C4-2B (cell line): ENCODE results near the gene CRYGB.
"Not testable (repeated sequence)": the region's sequence is repeated elsewhere in the genome, so short reads cannot be mapped to it uniquely, and the experiment has no call there.

Source experiments
- H3K27ac ChIP-seq: fragments of 450-650 bp; 2 replicates; pipeline ENCODE4 v1.5.1; 2017
- ZFX ChIP-seq: fragments of 450-650 bp; IDR thresholded peaks from 2 replicates; pipeline ENCODE4 v1.6.1; 2017
- TF ChIP-seq, protein P1 (sequence below): fragments of 450-650 bp; conservative IDR thresholded peaks from 2 replicates; pipeline ENCODE4 v1.5.1; 2017; ENCODE audit warnings: mild to moderate bottlenecking

The CRYGB gene

DNA sequence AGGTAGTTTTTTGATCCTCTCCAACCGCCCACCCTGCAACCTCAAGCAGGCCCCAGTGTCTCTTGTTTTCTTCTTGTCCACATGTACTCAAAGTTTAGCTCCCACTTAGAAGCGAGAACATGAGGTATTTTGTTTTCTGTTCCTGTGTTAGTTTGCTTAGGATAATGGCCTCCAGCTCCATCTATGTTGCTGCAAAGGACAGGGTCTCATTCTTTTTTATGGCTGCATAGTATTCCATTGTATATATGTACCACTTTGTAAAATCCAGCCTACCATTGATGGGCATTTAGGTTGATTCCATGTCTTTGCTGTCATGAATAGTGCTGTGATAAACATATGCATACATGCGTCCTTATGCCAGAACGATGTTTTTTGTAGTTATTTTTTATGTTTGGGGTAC, 18.9 kb downstream of the CRYGB start:
- TF ChIP-seq ZFX = no peak
- TF ChIP-seq, protein P1, sequence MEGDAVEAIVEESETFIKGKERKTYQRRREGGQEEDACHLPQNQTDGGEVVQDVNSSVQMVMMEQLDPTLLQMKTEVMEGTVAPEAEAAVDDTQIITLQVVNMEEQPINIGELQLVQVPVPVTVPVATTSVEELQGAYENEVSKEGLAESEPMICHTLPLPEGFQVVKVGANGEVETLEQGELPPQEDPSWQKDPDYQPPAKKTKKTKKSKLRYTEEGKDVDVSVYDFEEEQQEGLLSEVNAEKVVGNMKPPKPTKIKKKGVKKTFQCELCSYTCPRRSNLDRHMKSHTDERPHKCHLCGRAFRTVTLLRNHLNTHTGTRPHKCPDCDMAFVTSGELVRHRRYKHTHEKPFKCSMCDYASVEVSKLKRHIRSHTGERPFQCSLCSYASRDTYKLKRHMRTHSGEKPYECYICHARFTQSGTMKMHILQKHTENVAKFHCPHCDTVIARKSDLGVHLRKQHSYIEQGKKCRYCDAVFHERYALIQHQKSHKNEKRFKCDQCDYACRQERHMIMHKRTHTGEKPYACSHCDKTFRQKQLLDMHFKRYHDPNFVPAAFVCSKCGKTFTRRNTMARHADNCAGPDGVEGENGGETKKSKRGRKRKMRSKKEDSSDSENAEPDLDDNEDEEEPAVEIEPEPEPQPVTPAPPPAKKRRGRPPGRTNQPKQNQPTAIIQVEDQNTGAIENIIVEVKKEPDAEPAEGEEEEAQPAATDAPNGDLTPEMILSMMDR = no peak
- no peak overlapping the region for H3K27ac ChIP-seq

DNA sequence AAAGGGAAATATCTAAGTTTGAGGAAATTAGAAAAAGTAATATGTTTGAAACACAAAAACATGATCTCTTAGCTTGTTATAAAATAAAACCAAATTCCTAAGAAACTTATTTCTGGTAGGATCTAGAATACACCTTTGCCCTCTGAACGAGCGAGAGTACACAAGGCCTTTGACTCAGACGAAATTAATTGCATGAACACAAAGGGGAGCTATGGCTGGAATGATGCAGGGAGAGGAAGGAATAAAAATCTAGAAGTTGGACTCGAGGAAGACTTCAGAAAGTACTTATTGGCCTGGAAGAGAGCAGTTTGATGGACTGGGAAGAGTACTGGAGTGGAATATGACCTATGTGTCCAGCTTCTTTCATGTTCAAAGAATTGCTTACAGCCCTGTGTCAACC, 20.7 kb downstream of the CRYGB start:
- no peak overlapping the region for H3K27ac ChIP-seq
- TF ChIP-seq ZFX = no peak
- TF ChIP-seq, protein P1 = no peak

DNA sequence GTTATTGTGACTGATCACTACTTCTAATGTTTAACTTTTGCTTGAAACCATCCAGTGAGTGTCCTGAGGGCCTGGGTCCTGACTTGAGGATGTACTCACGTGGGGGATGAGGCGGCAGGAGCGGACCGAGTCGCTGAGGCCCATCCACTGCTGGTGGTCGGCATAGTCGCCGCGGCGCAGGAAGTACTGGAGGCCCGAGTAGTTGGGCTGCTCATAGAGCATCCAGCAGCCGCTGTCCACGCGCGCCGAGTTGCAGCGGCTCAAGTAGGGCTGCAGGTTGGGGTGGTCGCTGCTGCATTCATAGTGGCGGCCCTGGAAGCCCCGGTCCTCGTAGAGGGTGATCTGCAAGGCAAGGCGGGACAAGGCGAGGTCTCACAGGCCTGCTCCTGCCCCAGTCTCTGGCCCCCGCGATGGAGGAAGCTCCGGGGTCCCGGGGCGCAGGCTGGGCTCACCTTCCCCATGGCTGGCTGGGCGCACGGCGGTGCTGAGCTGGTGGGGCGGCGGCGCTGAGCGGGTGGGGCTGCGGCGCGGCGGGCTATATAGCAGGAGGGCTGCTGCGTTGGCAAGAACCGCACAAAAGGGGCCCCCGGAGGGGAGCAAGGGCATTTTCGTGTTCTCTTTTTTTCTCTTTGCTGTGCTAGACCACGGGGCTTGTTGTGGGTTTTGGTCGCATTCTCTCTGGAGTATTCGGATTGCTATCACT, 21.8 kb downstream of the CRYGB start, which contains the start of gene CRYGD:
CRYGD (minus strand) TSS at position 512 of the 703 bp plus-strand sequence; CDS start at position 461, 51 bp downstream.
- H3K27ac ChIP-seq = not testable (repeated sequence)

DNA sequence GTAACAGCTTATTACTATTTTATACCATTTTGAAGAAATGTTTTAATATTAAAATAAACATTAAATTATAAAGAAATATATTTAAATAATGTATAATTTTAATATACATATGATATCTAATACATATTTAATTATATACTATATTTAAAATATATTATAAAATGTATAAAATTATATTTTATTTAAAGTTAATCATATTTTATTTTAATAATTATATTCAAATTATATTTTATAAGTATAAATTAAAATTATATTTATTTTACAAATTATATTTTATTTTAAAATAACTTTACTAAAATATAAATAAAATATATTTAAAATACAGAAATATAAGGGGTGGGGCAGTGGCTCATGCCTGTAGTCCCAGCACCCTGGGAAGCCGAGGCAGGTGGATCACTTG, 23.7 kb downstream of the CRYGB start:
- no peak overlapping the region for H3K27ac ChIP-seq
- TF ChIP-seq, protein P1 = no peak
- no peak for TF ChIP-seq ZFX

DNA sequence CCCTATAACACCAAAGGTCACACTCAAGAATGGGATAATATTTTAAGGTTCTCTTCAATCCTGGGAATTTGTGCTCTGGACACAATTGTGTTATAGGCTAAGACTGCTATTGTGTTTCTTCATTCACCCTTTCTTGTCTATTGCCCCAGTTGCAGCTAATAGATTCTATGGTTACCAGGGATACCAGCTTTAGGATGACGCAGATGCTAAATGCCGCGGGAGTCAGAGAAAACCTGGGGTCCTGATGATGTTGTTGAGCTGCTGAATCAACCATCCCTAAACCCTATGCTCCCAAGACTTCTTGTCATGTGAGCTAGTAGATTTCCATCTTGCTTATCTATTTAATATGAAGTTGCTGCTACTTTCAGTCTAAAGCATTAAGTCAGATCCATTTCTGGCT, 27.0 kb downstream of the CRYGB start:
- TF ChIP-seq ZFX = no peak
- TF ChIP-seq, protein P1 = no peak

DNA sequence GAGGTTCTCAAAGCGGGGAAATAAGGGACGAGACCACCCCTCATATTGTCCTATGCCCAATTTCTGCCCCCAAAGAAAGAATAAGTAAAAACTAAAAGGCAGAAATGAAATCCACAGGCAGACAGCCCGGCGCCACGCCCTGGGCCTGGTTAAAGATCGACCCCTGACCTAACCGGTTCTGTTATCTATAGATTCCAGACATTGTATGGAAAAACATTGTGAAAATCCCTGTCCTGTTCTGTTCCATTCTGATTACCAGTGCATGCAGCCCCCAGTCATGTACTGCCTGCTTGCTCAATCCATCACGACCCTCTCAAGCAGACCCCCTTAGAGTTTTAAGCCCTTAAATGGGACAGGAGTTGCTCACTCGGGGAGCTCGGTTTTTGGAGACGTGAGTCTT, 28.6 kb downstream of the CRYGB start:
- not testable (repeated sequence) for H3K27ac ChIP-seq

More for the DNA sequence above, 27.0 kb downstream of the CRYGB start:
- no peak overlapping the region for H3K27ac ChIP-seq

DNA sequence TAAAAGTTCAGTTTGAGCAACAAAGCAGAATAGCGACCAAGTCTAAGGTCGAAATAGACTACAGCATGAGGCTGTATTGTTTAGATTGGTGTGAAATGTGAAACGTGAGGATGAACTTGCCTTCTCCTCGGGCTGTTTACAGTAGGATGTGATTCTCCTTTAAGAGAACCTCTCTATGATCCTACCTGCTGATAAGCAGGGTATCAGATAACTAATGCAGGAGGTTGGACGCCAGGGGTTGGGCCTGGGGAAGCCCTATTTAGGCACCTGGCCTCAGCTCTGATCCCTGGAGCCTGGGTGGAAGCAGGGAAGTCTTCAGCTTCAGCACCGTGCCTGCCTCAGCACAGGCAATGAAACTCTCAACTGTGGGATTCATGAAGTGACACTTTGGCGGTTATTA, 33.0 kb downstream of the CRYGB start:
- TF ChIP-seq, protein P1 = no peak
- TF ChIP-seq ZFX = no peak
- H3K27ac ChIP-seq = peak overlapping the region; percentile 50

DNA sequence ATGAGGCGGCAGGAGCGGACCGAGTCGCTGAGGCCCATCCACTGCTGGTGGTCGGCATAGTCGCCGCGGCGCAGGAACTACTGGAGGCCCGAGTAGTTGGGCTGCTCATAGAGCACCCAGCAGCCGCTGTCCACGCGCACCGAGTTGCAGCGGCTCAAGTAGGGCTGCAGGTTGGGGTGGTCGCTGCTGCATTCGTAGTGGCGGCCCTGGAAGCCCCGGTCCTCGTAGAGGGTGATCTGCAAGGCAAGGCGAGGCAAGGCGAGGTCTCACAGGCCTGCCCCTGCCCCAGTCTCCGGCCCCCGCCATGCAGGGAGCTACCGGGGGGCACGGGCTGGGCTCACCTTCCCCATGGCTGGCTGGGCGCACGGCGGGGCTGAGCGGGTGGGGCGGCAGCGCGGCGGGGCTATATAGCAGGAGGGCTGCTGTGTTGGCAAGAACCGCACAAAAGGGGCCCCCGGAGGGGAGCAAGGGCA, 33.6 kb downstream of the CRYGB start:
- peak overlapping the region; percentile 50 for H3K27ac ChIP-seq

DNA sequence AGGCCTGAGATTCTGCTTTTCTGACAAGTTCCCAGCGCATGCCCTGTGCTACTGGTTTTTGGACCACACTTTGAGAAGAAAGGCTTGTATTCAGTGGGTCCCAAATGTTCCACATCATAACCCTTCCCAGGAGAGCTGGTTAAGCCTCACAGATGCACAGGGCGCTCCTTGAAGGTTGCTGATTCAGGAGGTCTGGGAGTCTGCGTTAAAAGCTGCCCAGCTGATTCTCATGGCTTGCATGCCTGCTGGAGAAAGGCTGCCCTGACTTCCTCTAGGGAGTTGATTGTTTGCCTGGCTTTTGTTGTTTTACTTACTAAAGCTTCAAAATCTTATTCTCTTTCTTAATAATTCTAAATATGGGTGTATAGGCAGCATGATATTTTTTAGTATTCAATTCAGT, 42.3 kb downstream of the CRYGB start:
- H3K27ac ChIP-seq = no peak overlapping the region
- TF ChIP-seq ZFX = no peak
